Medulla oblongata (tissue), 1 donor: Measurements from ENCODE around the gene AXL.
"Not testable (repeated sequence)": the region's sequence is repeated elsewhere in the genome, so short reads cannot be mapped to it uniquely, and the experiment has no call there.

Experiments used
- DNase-seq: peaks from one replicate; pipeline ENCODE4 v3.0.0-alpha.2; 2015; ENCODE audit errors: extremely low spot score

AXL gene

GRCh38 chr19:41276231-41276630, 57.2 kb downstream of the AXL start:
- no peak for DNase-seq

GRCh38 chr19:41278478-41278877, 59.5 kb downstream of the AXL start:
- no peak for DNase-seq

- no peak for DNase-seq
Measured at GRCh38 chr19:41288673-41289530, 69.9 kb downstream of the AXL start.

- not testable (repeated sequence) for DNase-seq
Measured at GRCh38 chr19:41289814-41290213, 70.8 kb downstream of the AXL start.

- DNase-seq: no peak
Measured at GRCh38 chr19:41294393-41294792, 75.4 kb downstream of the AXL start.

GRCh38 chr19:41295499-41295898, 76.5 kb downstream of the AXL start:
- DNase-seq: no peak

GRCh38 chr19:41296433-41296871, 77.4 kb downstream of the AXL start:
- DNase-seq: no peak

- no peak for DNase-seq
Measured at GRCh38 chr19:41297628-41298347, 78.8 kb downstream of the AXL start.

- DNase-seq: peak; percentile 26
Measured at GRCh38 chr19:41298348-41298964, 79.4 kb downstream of the AXL start.

- peak; percentile 35 for DNase-seq
Measured at GRCh38 chr19:41299046-41299754, 80.2 kb downstream of the AXL start.

- peak; percentile 46 for DNase-seq
Measured at GRCh38 chr19:41299755-41300089, 80.7 kb downstream of the AXL start.

GRCh38 chr19:41300555-41300954, 81.5 kb downstream of the AXL start:
- no peak for DNase-seq

- DNase-seq: no peak
Measured at GRCh38 chr19:41302624-41303351, 83.8 kb downstream of the AXL start.

GRCh38 chr19:41303954-41304353, 84.9 kb downstream of the AXL start:
- no peak for DNase-seq

- DNase-seq: no peak
Measured at GRCh38 chr19:41304706-41305483, 85.9 kb downstream of the AXL start.

GRCh38 chr19:41305927-41306793, 87.1 kb downstream of the AXL start:
- no peak for DNase-seq

GRCh38 chr19:41307090-41307875, 88.3 kb downstream of the AXL start:
- no peak for DNase-seq

- no peak for DNase-seq
Measured at GRCh38 chr19:41307954-41308449, 89.0 kb downstream of the AXL start.
